Left ventricle myocardium inferior (tissue), 1 donor: Measurements from ENCODE around the gene LRP3. TPM values are rescaled to one million over a fixed set of nuclear protein-coding genes. Genes with fewer than 3 reads are reported as not detected.

Experiments used
- DNase-seq: peaks from one replicate; pipeline ENCODE4 v3.0.0-alpha.2; 2020
- H3K27ac ChIP-seq: fragments of 200-600 bp; replicated peaks from 2 replicates; pipeline ENCODE4 v1.8.0; 2021
- H3K27me3 ChIP-seq: fragments of 200-600 bp; 2 replicates; pipeline ENCODE4 v1.8.0; 2021; ENCODE audit warnings: low read depth
- H3K36me3 ChIP-seq: fragments of 200-600 bp; 2 replicates; pipeline ENCODE4 v1.8.0; 2021
- H3K4me1 ChIP-seq: fragments of 200-600 bp; 2 replicates; pipeline ENCODE4 v1.8.0; 2021
- H3K4me3 ChIP-seq: fragments of 200-600 bp; 2 replicates; pipeline ENCODE4 v1.8.0; 2021; ENCODE audit warnings: mild to moderate bottlenecking, moderate library complexity
- H3K9me3 ChIP-seq: fragments of 200-600 bp; replicated peaks from 2 replicates; pipeline ENCODE4 v1.8.0; 2021
- intact Hi-C: fragments of 100-400 bp; cut with micrococcal nuclease; formaldehyde crosslinking; loops from one replicate; pipeline ENCODE4 v1.11.0; 2022
- total RNA-seq: library from RNA; stranded (reverse); fragmentation: NEBNext Ultra II Directional; extraction: Animal tissue kit (Norgen Biotek cat#: 25700); gene quantifications from one replicate; pipeline ENCODE4 v1.2.1, GENCODE V29; 2021
- TF ChIP-seq, protein P1 (sequence below): fragments of 200-600 bp; IDR thresholded peaks from 2 replicates; pipeline ENCODE4 v1.8.0; 2021; ENCODE audit warnings: antibody characterized with exemption, mild to moderate bottlenecking, borderline replicate concordance
- donor health status: DM: no; HTN: yes; CAD: no; lungs with severe emphysema.

Gene LRP3
- total RNA-seq, 1 donor from 2014 or later: 20.8 TPM

GRCh38 chr19:33248954-33249613, 55.0 kb downstream of the LRP3 start:
- Histone ChIP-seq H3K27me3 (peaks cover 37% of the 10 kb centered on the region), H3K36me3 (peaks cover 6% of the 10 kb centered on the region), H3K27ac (no peak overlapping the region), H3K4me1 (no peaks in the 10 kb centered on the region), H3K9me3 (peaks cover 15% of the 10 kb centered on the region), H3K4me3 (no peak overlapping the region)
- DNase-seq: no peak
- TF ChIP-seq, protein P1, sequence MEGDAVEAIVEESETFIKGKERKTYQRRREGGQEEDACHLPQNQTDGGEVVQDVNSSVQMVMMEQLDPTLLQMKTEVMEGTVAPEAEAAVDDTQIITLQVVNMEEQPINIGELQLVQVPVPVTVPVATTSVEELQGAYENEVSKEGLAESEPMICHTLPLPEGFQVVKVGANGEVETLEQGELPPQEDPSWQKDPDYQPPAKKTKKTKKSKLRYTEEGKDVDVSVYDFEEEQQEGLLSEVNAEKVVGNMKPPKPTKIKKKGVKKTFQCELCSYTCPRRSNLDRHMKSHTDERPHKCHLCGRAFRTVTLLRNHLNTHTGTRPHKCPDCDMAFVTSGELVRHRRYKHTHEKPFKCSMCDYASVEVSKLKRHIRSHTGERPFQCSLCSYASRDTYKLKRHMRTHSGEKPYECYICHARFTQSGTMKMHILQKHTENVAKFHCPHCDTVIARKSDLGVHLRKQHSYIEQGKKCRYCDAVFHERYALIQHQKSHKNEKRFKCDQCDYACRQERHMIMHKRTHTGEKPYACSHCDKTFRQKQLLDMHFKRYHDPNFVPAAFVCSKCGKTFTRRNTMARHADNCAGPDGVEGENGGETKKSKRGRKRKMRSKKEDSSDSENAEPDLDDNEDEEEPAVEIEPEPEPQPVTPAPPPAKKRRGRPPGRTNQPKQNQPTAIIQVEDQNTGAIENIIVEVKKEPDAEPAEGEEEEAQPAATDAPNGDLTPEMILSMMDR: no peak
- intact Hi-C loops: no loop called here

DNA sequence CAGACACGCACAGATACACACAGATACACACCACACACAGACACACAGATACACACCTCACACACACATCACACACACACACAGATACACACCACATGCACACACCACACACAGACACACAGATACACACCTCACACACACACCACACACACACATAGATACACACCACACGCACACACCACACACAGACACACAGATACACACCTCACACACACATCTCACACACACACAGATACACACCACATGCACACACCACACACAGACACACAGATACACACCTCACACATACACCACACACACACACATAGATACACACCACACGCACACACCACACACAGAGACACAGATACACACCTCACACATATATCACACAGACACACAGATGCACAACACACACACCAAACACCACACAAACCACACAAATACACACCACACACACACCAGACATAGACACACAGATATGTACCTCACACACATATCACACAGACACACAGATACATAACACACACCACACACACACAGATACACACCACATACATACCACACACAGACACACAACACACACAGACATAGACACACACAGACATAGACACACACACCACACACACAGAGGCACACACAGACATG, 55.7 kb downstream of the LRP3 start:
- no peak for DNase-seq

GRCh38 chr19:33250500-33250899, 56.4 kb downstream of the LRP3 start:
- H3K4me1 ChIP-seq: no peaks in the 10 kb centered on the region
- TF ChIP-seq, protein P1: no peak
- H3K9me3 ChIP-seq: peaks cover 9% of the 10 kb centered on the region
- H3K4me3 ChIP-seq: no peak overlapping the region
- H3K27ac ChIP-seq: no peak overlapping the region
- DNase-seq: no peak
- peaks cover 6% of the 10 kb centered on the region for H3K36me3 ChIP-seq
- intact Hi-C loops: no loop called here
- H3K27me3 ChIP-seq: peaks cover 50% of the 10 kb centered on the region

More for the DNA sequence above, 55.7 kb downstream of the LRP3 start:
- H3K36me3 ChIP-seq: peaks cover 6% of the 10 kb centered on the region
- H3K27ac ChIP-seq: no peak overlapping the region
- H3K4me1 ChIP-seq: no peaks in the 10 kb centered on the region
- intact Hi-C loops: no loop called here
- peaks cover 44% of the 10 kb centered on the region for H3K27me3 ChIP-seq
- peaks cover 15% of the 10 kb centered on the region for H3K9me3 ChIP-seq
- no peak overlapping the region for H3K4me3 ChIP-seq
- TF ChIP-seq, protein P1: no peak

- Histone ChIP-seq H3K9me3 (peaks cover 3% of the 10 kb centered on the region), H3K27ac (no peak overlapping the region), H3K4me1 (no peaks in the 10 kb centered on the region), H3K4me3 (no peak overlapping the region), H3K27me3 (peaks cover 50% of the 10 kb centered on the region), H3K36me3 (no peaks in the 10 kb centered on the region)
- intact Hi-C loops: no loop called here
- no peak for DNase-seq
- TF ChIP-seq, protein P1: no peak
Observed at GRCh38 chr19:33251076-33251475, 56.9 kb downstream of the LRP3 start.

GRCh38 chr19:33251526-33252090, 57.5 kb downstream of the LRP3 start:
- H3K4me1 ChIP-seq: no peaks in the 10 kb centered on the region
- H3K36me3 ChIP-seq: no peaks in the 10 kb centered on the region
- no peak overlapping the region for H3K4me3 ChIP-seq
- intact Hi-C loops: no loop called here
- no peaks in the 10 kb centered on the region for H3K9me3 ChIP-seq
- TF ChIP-seq, protein P1: no peak
- no peak overlapping the region for H3K27ac ChIP-seq
- H3K27me3 ChIP-seq: peaks cover 50% of the 10 kb centered on the region
- DNase-seq: no peak
